BLaER1 (cell line): ENCODE measurements around the gene MRGPRF.

ENCODE experiments used
- H3K27ac ChIP-seq: shearing (Covaris generic); formaldehyde crosslinking; 2 replicates; pipeline ENCODE4 v1.8.1; 2022
- H3K27me3 ChIP-seq: shearing (Covaris generic); formaldehyde crosslinking; 2 replicates; pipeline ENCODE4 v1.8.1; 2022
- H3K36me3 ChIP-seq: shearing (Covaris generic); formaldehyde crosslinking; 2 replicates; pipeline ENCODE4 v1.8.1; 2022
- H3K4me1 ChIP-seq: shearing (Covaris generic); formaldehyde crosslinking; 2 replicates; pipeline ENCODE4 v1.8.1; 2022
- H3K4me2 ChIP-seq: shearing (Covaris generic); formaldehyde crosslinking; 2 replicates; pipeline ENCODE4 v1.8.1; 2022
- H3K4me3 ChIP-seq: shearing (Covaris generic); formaldehyde crosslinking; 2 replicates; pipeline ENCODE4 v1.8.1; 2022
- H3K9ac ChIP-seq: shearing (Covaris generic); formaldehyde crosslinking; 2 replicates; pipeline ENCODE4 v1.8.1; 2022
- H3K9me3 ChIP-seq: shearing (Covaris generic); formaldehyde crosslinking; 2 replicates; pipeline ENCODE4 v1.8.1; 2022
- H4K20me1 ChIP-seq: shearing (Covaris generic); formaldehyde crosslinking; 2 replicates; pipeline ENCODE4 v1.8.1; 2022
- Cebpa-rat ChIP-seq: shearing (Covaris generic); IDR thresholded peaks from 2 replicates; pipeline ENCODE4 v1.8.1; 2022

The MRGPRF gene

DNA sequence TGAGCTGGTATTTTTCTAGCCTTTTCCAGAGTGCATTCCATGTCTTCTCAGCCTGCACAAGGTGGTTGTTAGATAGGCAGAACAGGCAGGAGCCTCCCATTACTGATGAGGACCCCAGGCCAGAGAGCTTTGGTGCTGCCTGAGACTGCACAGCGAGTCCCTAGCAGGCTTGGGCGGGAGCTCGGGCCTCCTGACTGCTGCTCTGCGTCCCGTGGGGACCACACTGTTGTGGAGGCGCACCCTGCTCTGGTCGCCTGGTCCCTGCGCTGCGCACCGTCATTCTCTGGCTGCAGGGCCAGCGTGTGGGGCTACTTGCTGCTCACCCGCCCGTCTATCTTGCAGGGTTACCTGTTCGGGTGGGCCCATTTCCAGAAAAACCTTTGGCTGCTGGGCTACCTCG is 44.2 kb upstream of the MRGPRF start:
- Histone ChIP-seq H3K4me1 (peaks cover 90% of the 10 kb centered on the region), H3K27me3 (no peaks in the 10 kb centered on the region), H3K27ac (no peak overlapping the region), H3K4me3 (no peak overlapping the region), H4K20me1 (peaks cover 100% of the 10 kb centered on the region), H3K36me3 (peaks cover 53% of the 10 kb centered on the region), H3K9ac (no peak overlapping the region), H3K4me2 (peak overlapping the region; percentile 98), H3K9me3 (no peaks in the 10 kb centered on the region)
- TF ChIP-seq Cebpa-rat: no peak

DNA sequence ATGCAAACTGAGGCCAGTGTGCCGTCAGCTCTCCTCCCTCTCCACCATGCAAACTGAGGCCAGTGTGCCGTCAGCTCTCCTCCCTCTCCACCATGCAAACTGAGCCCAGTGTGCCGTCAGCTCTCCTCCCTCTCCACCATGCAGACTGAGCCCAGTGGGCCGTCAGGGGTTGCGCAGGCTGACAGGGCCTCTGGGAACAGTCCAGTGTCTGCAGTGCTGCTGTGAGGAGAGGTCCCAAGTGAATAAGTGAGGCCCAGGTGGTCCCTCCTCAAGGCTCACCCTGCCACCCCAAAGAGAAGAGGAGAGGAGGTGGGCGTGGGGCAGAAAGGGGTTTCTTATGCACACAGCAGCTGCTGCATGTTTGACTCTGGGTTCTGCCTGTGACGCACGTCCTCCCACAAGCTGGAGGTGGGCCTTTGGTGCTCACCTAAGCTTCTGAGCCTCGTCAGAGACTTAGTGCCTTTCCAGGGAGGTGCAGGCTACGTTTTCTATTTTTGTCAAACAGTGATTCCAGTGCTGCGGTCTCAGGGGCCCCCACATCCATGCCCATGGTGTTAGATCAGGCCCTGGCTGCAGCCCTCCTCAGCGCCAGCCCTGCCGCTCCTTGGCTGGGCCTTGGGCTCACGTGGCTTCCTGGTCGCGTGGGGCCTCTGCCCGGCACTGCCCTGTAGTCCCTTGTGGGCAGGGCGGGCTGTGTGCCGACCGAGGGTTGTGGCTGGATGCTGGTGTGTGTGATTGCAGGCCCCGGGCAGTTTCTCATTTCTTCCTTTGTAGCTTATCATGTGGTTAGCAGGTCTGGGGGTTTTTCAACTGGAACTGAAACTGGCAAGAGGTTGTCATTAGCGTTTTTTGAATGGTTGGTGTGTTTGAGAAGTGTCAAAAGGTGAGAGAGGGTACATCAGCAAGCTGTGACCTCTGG is 42.8 kb upstream of the MRGPRF start:
- H3K9ac ChIP-seq: no peak overlapping the region
- H3K36me3 ChIP-seq: peaks cover 40% of the 10 kb centered on the region
- peaks cover 98% of the 10 kb centered on the region for H3K4me1 ChIP-seq
- peak overlapping the region; percentile 41; the same call in 1 of the 2 replicates for H3K4me3 ChIP-seq
- peak overlapping the region; percentile 98 for H3K4me2 ChIP-seq
- H3K27ac ChIP-seq: peak overlapping the region; percentile 44; the same call in 1 of the 2 replicates
- no peaks in the 10 kb centered on the region for H3K27me3 ChIP-seq
- H3K9me3 ChIP-seq: no peaks in the 10 kb centered on the region
- peaks cover 100% of the 10 kb centered on the region for H4K20me1 ChIP-seq
- TF ChIP-seq Cebpa-rat: no peak

DNA sequence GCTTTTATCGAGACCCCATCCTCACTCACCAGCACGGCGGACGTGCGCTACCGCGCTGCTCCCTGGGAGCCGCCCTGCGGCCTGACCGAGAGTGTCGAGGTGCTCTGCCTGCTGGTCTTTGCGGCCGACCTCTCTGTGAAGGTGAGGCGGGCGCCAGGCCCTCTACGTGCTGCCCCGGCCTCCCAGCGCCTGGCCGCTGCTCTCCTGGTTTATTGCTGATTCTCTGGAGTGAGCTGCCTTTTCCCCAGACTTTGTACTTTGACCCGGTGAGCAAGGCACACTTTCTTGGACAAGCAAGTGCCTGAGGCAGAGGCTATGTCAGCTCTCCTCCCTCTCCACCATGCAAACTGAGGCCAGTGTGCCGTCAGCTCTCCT is 42.2 kb upstream of the MRGPRF start:
- TF ChIP-seq Cebpa-rat: no peak
- Histone ChIP-seq H3K27ac (peak overlapping the region; percentile 44; the same call in 1 of the 2 replicates), H3K36me3 (peaks cover 34% of the 10 kb centered on the region), H4K20me1 (peaks cover 100% of the 10 kb centered on the region), H3K4me1 (peaks cover 98% of the 10 kb centered on the region), H3K27me3 (no peaks in the 10 kb centered on the region), H3K9ac (no peak overlapping the region), H3K4me2 (peak overlapping the region; percentile 98), H3K4me3 (peak overlapping the region; percentile 41; the same call in 1 of the 2 replicates), H3K9me3 (no peaks in the 10 kb centered on the region)

DNA sequence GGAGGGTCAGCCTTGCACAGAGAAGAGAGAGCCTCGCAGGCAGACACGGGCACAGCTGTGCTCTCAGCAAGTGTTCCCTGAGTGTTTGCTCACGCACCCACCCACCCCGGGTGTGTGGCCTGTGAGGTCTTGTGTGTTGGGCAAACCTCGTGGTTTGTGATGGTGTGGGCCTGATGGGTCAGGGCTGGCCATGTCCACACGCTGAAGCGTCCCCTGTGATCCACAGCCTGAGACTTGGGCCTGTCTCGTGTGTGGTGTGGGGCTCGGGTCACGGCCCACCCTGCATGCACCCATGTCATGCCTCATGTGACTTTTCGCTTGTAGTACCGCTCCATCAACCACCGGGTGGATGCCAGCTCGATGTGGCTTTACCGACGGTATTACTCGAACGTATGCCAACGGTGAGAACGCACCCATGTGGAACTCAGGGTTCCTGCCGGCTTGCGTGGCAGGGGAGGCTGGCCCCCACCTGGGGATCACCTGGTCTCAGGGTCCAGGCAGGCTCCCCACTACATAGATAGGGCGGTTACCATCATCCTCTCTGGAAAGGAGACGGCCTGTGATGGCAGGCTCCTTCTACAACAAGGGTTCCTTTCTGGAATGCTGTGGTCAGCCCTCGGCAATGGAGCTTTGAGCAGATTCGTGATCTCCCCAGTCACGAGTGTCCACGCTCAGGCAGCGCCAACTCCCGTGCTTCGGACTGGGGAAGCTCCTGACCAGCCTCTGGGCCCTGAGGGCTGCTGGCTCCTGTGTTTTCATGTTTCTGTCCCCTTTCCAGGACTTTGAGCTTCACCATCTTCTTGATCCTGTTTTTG is 41.6 kb upstream of the MRGPRF start:
- H3K27me3 ChIP-seq: no peaks in the 10 kb centered on the region
- peaks cover 98% of the 10 kb centered on the region for H3K4me1 ChIP-seq
- H3K9ac ChIP-seq: no peak overlapping the region
- 0 out of 2 replicates have a peak overlapping the region, but pooled peaks have one; percentile 41 for H3K4me3 ChIP-seq
- H4K20me1 ChIP-seq: peaks cover 100% of the 10 kb centered on the region
- 0 out of 2 replicates have a peak overlapping the region, but pooled peaks have one; percentile 44 for H3K27ac ChIP-seq
- peaks cover 28% of the 10 kb centered on the region for H3K36me3 ChIP-seq
- TF ChIP-seq Cebpa-rat: no peak
- peak overlapping the region; percentile 98 for H3K4me2 ChIP-seq
- H3K9me3 ChIP-seq: no peaks in the 10 kb centered on the region

DNA sequence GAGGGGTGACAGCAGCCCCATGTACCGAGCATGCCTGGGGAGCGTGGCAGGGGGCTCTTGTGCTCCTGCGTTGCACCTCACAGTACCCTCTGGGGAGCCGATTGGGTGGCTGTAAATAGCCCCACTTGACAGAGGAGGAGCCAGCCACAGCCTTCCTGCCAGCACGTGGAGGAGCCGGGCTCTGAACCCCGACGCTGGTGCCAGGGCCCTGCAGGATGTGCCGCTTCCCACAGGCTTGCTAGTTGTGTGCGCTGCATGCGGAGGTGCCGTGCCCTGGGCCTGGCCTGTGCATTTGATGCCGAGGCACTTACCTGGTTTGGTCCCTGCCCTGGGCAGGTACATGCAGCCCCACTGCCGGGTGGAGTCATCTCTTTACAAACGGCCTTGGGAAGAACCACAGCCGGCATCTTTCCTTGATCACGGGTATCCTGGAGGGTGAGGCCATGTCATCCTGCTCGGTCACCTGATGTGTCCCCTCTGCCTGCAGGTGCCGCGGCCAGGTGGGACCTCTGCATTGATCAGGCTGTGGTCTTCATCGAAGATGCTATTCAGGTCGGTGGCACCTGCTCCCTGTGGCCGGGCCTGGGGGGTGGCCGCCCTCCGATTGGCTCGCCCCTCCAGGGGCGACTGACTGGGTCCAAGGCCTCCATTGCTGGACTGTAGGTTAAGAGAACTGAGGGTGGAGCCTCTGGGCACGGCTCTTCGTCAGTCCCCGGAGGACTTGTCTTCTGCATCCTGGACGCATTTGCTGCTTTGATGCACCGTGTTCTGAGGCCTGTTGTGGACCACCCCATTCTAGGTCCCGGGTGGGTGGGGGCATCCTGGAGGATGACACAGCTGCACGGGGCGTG is 40.7 kb upstream of the MRGPRF start:
- no peak overlapping the region for H3K27ac ChIP-seq
- TF ChIP-seq Cebpa-rat: no peak
- H3K4me2 ChIP-seq: peak overlapping the region; percentile 98

DNA sequence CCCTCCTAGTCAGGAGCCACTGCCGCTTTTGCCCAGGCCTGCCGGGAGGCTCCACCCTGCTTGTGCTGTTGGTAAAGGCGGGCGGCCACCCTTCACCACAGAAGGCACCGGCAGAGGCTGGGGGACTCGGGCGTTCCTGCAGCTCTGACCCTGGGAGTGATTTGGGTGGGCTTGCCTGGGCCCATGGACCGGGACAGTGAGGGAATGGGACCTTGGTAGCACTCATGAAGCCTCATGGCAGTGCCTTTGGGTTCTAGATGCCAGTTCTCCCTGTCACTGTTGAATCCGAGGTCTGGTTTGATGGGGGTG is 40.1 kb upstream of the MRGPRF start:
- no peak for TF ChIP-seq Cebpa-rat
- Histone ChIP-seq H3K36me3 (peaks cover 21% of the 10 kb centered on the region), H3K4me1 (peaks cover 95% of the 10 kb centered on the region), H4K20me1 (peaks cover 87% of the 10 kb centered on the region), H3K9ac (peak overlapping the region; percentile 42; the same call in 1 of the 2 replicates), H3K27ac (peak overlapping the region; percentile 39), H3K9me3 (no peaks in the 10 kb centered on the region), H3K4me2 (peak overlapping the region; percentile 98), H3K27me3 (no peaks in the 10 kb centered on the region), H3K4me3 (no peak overlapping the region)

More for the DNA sequence above, 40.7 kb upstream of the MRGPRF start:
- no peak overlapping the region for H3K9ac ChIP-seq
- H3K4me1 ChIP-seq: peaks cover 97% of the 10 kb centered on the region
- H3K9me3 ChIP-seq: no peaks in the 10 kb centered on the region
- H3K36me3 ChIP-seq: peaks cover 23% of the 10 kb centered on the region
- peaks cover 94% of the 10 kb centered on the region for H4K20me1 ChIP-seq
- H3K27me3 ChIP-seq: no peaks in the 10 kb centered on the region
- H3K4me3 ChIP-seq: peak overlapping the region; percentile 34; the same call in 1 of the 2 replicates

DNA sequence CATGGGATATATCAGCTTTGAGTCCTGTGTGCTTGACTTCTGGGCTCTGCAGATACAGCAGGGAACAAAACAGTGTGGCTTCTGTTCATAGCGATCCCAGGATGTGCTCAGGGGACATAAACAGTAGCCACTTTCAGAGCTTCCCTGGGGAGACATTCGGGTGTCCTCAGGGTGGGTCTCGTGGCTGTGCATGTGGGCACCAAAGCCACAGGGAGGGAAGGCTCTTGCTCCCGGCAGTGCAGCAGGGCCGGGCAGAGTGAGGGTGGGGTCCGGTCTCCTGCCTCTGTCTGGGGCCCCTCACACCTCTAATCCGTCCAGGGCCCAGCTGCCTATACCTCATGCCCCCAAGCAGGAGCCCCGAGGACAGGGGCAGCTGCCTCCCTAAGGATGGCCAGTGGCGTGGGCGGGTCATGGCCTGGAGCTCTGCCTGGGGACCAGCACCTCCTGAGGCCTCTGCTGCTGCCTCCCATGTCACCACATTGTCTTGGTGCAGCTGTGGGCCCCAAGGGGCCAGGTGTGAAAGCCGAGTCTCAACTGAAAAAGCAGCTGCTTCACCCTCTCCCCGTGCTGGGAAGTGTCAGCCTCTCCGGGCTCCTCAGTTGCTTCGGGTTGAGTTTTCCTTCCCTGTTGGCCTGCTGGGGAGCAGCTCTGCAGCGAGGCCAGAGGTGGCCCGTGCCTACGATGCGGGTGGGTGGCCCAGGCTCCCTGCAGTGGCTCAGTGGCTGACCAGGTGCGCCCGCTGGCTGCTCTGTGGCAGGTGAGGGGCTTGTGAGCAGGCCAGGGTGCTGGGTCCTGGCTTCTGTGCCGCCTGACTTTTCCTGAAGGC is 39.5 kb upstream of the MRGPRF start:
- no peak for TF ChIP-seq Cebpa-rat
- H3K4me3 ChIP-seq: peak overlapping the region; percentile 28; the same call in 1 of the 2 replicates
- peaks cover 82% of the 10 kb centered on the region for H4K20me1 ChIP-seq
- H3K27ac ChIP-seq: peak overlapping the region; percentile 39
- H3K9me3 ChIP-seq: no peaks in the 10 kb centered on the region
- H3K36me3 ChIP-seq: 0 out of 2 replicates have a peak, but pooled peaks cover 15% of the 10 kb centered on the region
- H3K9ac ChIP-seq: peak overlapping the region; percentile 42
- H3K4me2 ChIP-seq: peak overlapping the region; percentile 98
- H3K4me1 ChIP-seq: peaks cover 95% of the 10 kb centered on the region
- H3K27me3 ChIP-seq: no peaks in the 10 kb centered on the region
